Measurements from ENCODE around the gene MIXL1. TPM values are rescaled to one million over a fixed set of nuclear protein-coding genes. Genes with fewer than 3 reads are reported as not detected.
"Not testable (repeated sequence)": the region's sequence is repeated elsewhere in the genome, so short reads cannot be mapped to it uniquely, and the experiment has no call there.

Gene MIXL1
- total RNA-seq, 1 experiment from 2014 or later, result not detected

DNA sequence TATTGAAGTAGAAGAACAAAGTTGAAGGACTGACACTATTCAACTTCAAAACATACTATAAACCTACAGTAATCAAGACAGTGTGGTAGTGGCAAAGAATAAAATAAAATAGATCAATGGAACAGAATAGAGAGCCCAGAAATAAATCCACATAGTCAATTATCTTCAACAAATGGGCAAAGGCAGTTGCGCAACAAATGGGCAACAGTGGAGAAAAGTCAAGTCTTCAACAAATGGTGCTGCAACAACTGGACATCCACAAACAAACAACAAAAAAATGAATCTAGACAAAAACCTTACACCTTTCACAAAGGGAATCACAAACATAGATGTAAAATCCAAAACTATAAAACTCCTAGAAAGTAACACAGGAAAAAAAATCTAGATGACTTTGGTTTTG lies 38.4 kb downstream of the MIXL1 start:
- H3K27ac Mint-ChIP-seq (ENCODE audit: unreplicated experiment), result no peak overlapping the region
- peaks cover 6% of the 10 kb centered on the region; the same call in 1 of the 2 replicates for H3K9me3 ChIP-seq
- BruUV-seq (replicated peaks), result no TSS peak
- H3K36me3 ChIP-seq (ENCODE audit: control insufficient read depth, insufficient read depth, low read length), result no peaks in the 10 kb centered on the region
- ChIA-PET CTCF (no interaction called here), POLR2A (no interaction called here)
- no peaks in the 10 kb centered on the region for H3K27me3 ChIP-seq (replicated peaks; ENCODE audit: control insufficient read depth, insufficient read depth, low read length)
- no peak overlapping the region for H3K4me3 Mint-ChIP-seq (ENCODE audit: unreplicated experiment)
- H3K4me1 Mint-ChIP-seq (ENCODE audit: low read depth, unreplicated experiment), result no peaks in the 10 kb centered on the region
- TF ChIP-seq, protein P1, sequence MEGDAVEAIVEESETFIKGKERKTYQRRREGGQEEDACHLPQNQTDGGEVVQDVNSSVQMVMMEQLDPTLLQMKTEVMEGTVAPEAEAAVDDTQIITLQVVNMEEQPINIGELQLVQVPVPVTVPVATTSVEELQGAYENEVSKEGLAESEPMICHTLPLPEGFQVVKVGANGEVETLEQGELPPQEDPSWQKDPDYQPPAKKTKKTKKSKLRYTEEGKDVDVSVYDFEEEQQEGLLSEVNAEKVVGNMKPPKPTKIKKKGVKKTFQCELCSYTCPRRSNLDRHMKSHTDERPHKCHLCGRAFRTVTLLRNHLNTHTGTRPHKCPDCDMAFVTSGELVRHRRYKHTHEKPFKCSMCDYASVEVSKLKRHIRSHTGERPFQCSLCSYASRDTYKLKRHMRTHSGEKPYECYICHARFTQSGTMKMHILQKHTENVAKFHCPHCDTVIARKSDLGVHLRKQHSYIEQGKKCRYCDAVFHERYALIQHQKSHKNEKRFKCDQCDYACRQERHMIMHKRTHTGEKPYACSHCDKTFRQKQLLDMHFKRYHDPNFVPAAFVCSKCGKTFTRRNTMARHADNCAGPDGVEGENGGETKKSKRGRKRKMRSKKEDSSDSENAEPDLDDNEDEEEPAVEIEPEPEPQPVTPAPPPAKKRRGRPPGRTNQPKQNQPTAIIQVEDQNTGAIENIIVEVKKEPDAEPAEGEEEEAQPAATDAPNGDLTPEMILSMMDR (IDR thresholded peaks at IDR 0.05; ENCODE audit: insufficient read depth in 1 of 2, low read depth in 1 of 2, low read length in 1 of 2, severe bottlenecking in 1 of 2, unreplicated experiment in 1 of 2), result no peak
- no peaks in the 10 kb centered on the region for H3K27me3 Mint-ChIP-seq (ENCODE audit: insufficient read depth, unreplicated experiment)
- peaks cover 16% of the 10 kb centered on the region for H3K9me3 Mint-ChIP-seq (ENCODE audit: unreplicated experiment)
- no peak for DNase-seq
- peaks cover 22% of the 10 kb centered on the region for H3K36me3 Mint-ChIP-seq (ENCODE audit: insufficient read depth, unreplicated experiment)
- intact Hi-C loops (cut with micrococcal nuclease; ENCODE audit: unreplicated experiment), result no loop called here
- no peak overlapping the region for H3K4me3 ChIP-seq (ENCODE audit: low read depth, low read length)
- H3K4me1 ChIP-seq, result no peaks in the 10 kb centered on the region

DNA sequence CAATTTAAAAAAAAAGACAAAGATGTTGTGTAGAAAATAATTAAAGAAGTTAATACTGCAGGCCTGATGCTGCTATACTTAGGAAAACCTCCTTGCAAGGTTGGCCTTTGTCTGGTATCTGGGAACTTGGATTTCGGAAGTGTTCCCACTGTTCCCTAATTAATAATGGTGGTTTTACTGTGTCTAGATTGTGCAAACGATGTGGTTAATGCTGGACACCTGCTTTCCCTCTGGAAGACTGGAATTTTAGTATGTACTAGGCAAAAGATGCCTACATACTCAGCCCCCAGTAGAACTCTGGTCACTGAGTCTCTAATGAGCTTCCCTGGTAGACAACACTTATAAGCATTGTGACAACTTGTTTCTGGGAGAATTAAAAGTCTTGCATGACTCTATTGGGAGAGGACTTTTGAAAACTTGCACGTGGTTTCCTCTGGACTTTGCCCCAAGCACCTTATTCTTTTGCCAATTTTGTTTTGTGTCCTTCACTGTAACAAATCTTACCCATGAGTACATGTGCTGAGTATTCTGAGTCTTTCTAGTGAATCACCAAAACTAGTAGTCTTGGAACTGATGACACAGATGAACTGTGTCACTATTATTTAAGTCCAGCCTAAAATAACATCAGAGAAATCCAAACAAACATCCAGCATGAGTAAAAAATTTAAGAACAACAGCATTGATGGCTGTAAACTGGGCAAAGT lies 45.1 kb downstream of the MIXL1 start:
- Histone ChIP-seq H3K4me1 (no peaks in the 10 kb centered on the region), H3K36me3 (ENCODE audit: control insufficient read depth, insufficient read depth, low read length) (no peaks in the 10 kb centered on the region), H3K4me3 (ENCODE audit: low read depth, low read length) (no peak overlapping the region), H3K9me3 (no peaks in the 10 kb centered on the region), H3K27me3 (replicated peaks; ENCODE audit: control insufficient read depth, insufficient read depth, low read length) (no peaks in the 10 kb centered on the region)
- ChIA-PET CTCF (no interaction called here), POLR2A (no interaction called here)
- H3K4me1 Mint-ChIP-seq (ENCODE audit: low read depth, unreplicated experiment), result peaks cover 13% of the 10 kb centered on the region
- no peaks in the 10 kb centered on the region for H3K27me3 Mint-ChIP-seq (ENCODE audit: insufficient read depth, unreplicated experiment)
- DNase-seq, result no peak
- intact Hi-C loops (cut with micrococcal nuclease; ENCODE audit: unreplicated experiment), result no loop called here
- H3K9me3 Mint-ChIP-seq (ENCODE audit: unreplicated experiment), result no peaks in the 10 kb centered on the region
- no TSS peak for BruUV-seq (replicated peaks)
- H3K36me3 Mint-ChIP-seq (ENCODE audit: insufficient read depth, unreplicated experiment), result peaks cover 5% of the 10 kb centered on the region
- H3K27ac Mint-ChIP-seq (ENCODE audit: unreplicated experiment), result no peak overlapping the region
- H3K4me3 Mint-ChIP-seq (ENCODE audit: unreplicated experiment), result no peak overlapping the region
- TF ChIP-seq, protein P1 (IDR thresholded peaks at IDR 0.05; ENCODE audit: insufficient read depth in 1 of 2, low read depth in 1 of 2, low read length in 1 of 2, severe bottlenecking in 1 of 2, unreplicated experiment in 1 of 2), result no peak

DNA sequence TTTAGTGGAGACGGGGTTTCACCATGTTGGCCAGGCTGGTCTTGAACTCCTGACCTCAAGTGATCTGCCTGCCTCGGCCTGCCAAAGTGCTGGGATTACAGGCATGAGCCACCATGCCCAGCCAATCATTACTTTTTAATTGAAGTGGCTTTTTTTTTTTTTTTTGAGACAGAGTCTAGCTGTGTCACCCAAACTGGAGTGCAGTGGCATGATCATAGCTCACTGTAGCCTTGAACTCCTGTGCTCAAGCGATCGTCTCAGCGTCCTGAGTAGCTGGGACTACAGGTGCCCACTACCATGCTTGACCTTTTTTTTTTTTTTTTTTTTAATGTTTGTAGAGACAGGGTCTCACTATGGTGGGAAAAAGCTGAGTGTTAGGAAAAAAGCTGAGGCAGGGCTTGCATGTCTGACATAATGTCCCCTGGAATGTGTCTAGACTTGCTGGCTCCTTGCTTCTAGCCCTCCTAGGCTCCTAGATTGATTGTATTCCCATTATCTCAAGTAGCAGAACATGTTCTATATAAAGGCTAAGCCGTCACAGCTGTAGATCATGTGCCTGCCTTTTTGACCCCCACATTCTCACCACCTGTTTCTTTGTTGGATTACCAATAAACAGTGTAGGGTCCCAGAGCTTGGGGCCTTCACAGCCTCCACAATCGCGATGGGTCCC lies 48.9 kb downstream of the MIXL1 start:
- peaks cover 13% of the 10 kb centered on the region for H3K4me1 Mint-ChIP-seq (ENCODE audit: low read depth, unreplicated experiment)
- BruUV-seq (replicated peaks); H3K27me3 Mint-ChIP-seq (ENCODE audit: insufficient read depth, unreplicated experiment); H3K27ac Mint-ChIP-seq (ENCODE audit: unreplicated experiment); POLR2A ChIA-PET; H3K9me3 Mint-ChIP-seq (ENCODE audit: unreplicated experiment); H3K27me3 ChIP-seq (replicated peaks; ENCODE audit: control insufficient read depth, insufficient read depth, low read length); H3K4me3 Mint-ChIP-seq (ENCODE audit: unreplicated experiment); H3K9me3 ChIP-seq; DNase-seq; intact Hi-C loops (cut with micrococcal nuclease; ENCODE audit: unreplicated experiment); H3K36me3 ChIP-seq (ENCODE audit: control insufficient read depth, insufficient read depth, low read length); H3K4me1 ChIP-seq; H3K4me3 ChIP-seq (ENCODE audit: low read depth, low read length): not testable (repeated sequence)
- CTCF ChIA-PET, result interaction anchor here (0.7 kb wide), 1 partner anchor 771 kb away, joined by 5 read pairs; no protein-coding TSS in a partner anchor
- H3K36me3 Mint-ChIP-seq (ENCODE audit: insufficient read depth, unreplicated experiment), result peaks cover 16% of the 10 kb centered on the region
